ENCODE results near the gene TDRKH.

Gene TDRKH

DNA sequence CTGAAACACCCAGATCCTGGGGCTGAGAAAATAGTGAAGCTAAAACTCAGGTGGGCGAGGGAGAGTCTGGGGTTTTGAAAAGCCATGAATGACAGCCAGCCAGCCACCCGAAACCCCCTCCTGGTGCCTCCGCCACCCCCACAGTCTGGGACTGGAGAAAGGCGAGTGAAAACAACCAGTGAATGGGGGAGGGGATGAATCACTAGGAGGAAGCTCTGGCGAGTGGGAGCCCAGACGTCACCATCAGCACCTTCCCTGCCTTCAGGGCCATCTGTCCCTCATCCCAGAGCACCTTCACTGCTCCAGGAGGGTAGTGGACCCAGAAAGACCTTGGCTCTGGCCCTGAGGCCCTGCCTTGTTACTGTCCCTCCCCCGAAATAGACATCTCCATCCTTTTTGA is 32.1 kb upstream of the TDRKH start:
- no peaks in the 10 kb centered on the region for H3K36me3 ChIP-seq (ENCODE audit: control insufficient read depth in 2 of 2, insufficient read depth in 2 of 2, low read length in 2 of 2)
- no peaks in the 10 kb centered on the region for H3K4me1 ChIP-seq (ENCODE audit: control insufficient read depth, insufficient read depth, low read length)
- H3K9ac ChIP-seq (ENCODE audit: low read length in 2 of 2) = no peak overlapping the region
- H3K4me3 ChIP-seq (ENCODE audit: low read length in 2 of 2) = no peak overlapping the region
- no peaks in the 10 kb centered on the region for H3K9me3 ChIP-seq (ENCODE audit: control insufficient read depth in 2 of 2, low read length in 2 of 2)
- H3K27me3 ChIP-seq (ENCODE audit: control insufficient read depth in 1 of 2, insufficient read depth in 2 of 2, low read length in 2 of 2) = peaks cover 0 to 13% of the 10 kb centered on the region in 2 donors
- no peak overlapping the region for H3K27ac ChIP-seq (ENCODE audit: low read length)

DNA sequence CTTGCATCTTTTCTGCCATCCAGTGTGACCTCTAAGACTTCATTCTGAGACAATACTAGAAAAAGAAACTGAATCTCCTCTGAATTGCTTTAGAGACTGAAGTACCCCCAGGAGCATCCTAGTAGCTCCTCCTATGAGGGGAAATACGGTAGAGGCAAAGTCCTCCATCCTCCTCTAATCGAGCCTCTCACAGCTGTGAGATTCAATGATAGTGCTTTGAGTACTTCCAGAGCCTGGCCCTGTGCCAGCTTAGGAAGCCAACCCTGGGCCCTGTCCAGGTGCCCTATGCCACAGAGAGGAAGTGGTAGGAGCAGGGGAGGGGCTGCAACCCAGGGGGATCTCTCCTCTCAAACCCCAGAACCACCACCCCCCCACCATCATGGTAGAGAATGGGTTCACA is 30.6 kb upstream of the TDRKH start:
- H3K27me3 ChIP-seq (ENCODE audit: control insufficient read depth in 1 of 2, insufficient read depth in 2 of 2, low read length in 2 of 2) = peaks cover 0 to 14% of the 10 kb centered on the region in 2 donors
- H3K4me3 ChIP-seq (ENCODE audit: low read length in 2 of 2) = no peak overlapping the region
- H3K9me3 ChIP-seq (ENCODE audit: control insufficient read depth in 2 of 2, low read length in 2 of 2) = no peaks in the 10 kb centered on the region
- no peaks in the 10 kb centered on the region for H3K36me3 ChIP-seq (ENCODE audit: control insufficient read depth in 2 of 2, insufficient read depth in 2 of 2, low read length in 2 of 2)
- no peaks in the 10 kb centered on the region for H3K4me1 ChIP-seq (ENCODE audit: control insufficient read depth, insufficient read depth, low read length)
- H3K27ac ChIP-seq (ENCODE audit: low read length) = no peak overlapping the region
- no peak overlapping the region for H3K9ac ChIP-seq (ENCODE audit: low read length in 2 of 2)

DNA sequence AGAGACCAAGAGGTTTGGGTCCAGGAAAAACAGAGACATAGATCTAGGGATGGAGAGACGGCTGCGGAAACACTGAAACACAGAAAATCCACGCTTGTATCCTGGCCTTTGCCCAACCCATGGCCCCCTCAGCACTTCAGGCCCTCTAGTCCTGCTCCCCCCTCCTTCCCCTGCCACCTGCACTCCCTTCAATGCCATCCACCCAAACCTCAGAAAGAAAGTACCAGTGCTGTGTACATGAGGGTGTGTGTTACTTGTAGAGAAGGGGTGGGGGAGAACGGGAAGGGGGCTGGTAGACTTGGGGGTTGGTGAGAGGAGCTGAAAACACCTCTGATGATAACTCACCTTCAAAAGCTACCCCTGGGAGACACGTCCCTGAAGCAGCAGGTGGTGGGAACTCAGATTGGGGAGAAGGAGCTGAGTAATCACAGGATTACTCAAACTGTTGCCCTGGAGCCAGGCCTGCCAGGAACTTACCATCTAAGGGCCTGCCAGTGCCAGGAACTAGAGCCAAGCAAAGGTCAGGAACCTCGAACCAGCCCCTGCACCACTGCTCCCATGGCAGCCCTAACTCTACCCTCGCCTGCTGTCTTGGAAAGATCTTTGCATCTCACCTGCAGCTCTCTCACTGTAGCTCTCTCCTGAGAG is 29.8 kb upstream of the TDRKH start:
- H3K9me3 ChIP-seq (ENCODE audit: control insufficient read depth in 2 of 2, low read length in 2 of 2) = no peaks in the 10 kb centered on the region
- no peak overlapping the region for H3K4me3 ChIP-seq (ENCODE audit: low read length in 2 of 2)
- H3K27ac ChIP-seq (ENCODE audit: low read length) = no peak overlapping the region
- H3K9ac ChIP-seq (ENCODE audit: low read length in 2 of 2) = no peak overlapping the region
- H3K27me3 ChIP-seq (ENCODE audit: control insufficient read depth in 1 of 2, insufficient read depth in 2 of 2, low read length in 2 of 2) = peaks cover 0 to 13% of the 10 kb centered on the region in 2 donors
- no peaks in the 10 kb centered on the region for H3K4me1 ChIP-seq (ENCODE audit: control insufficient read depth, insufficient read depth, low read length)
- H3K36me3 ChIP-seq (ENCODE audit: control insufficient read depth in 2 of 2, insufficient read depth in 2 of 2, low read length in 2 of 2) = no peaks in the 10 kb centered on the region

DNA sequence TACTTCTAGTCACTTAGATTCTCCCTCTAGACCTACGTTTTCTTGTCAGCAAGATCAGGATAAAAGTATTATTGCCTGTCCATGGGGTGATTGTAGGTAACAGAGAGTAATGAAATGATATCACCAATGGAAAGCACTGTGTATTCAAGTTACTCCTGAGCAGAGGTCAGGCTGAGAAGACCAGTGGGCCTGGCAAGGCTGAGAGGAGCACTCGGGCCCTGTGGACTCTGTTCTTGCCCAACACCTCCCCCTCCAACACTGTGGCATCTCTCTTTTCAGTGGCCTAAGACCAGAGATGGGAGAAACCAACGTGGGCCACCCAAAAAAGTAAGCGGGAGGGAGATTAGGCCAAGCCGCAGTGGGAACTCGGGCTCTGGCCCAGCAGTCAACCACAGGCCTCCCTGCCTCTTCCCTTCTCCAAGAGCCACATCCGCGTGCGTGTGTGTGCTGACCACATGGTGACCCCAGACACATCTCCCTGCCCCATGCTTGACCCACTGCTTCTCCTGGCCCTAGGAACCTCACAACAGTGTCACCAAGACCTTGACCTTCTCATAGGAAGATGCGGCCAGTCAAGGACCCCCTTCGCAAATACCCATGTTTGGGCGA is 29.0 kb upstream of the TDRKH start:
- H3K4me3 ChIP-seq (ENCODE audit: low read length in 2 of 2) = no peak overlapping the region
- no peaks in the 10 kb centered on the region for H3K36me3 ChIP-seq (ENCODE audit: control insufficient read depth in 2 of 2, insufficient read depth in 2 of 2, low read length in 2 of 2)
- no peak overlapping the region for H3K27ac ChIP-seq (ENCODE audit: low read length)
- no peaks in the 10 kb centered on the region for H3K4me1 ChIP-seq (ENCODE audit: control insufficient read depth, insufficient read depth, low read length)
- no peaks in the 10 kb centered on the region for H3K9me3 ChIP-seq (ENCODE audit: control insufficient read depth in 2 of 2, low read length in 2 of 2)
- H3K9ac ChIP-seq (ENCODE audit: low read length in 2 of 2) = no peak overlapping the region
- H3K27me3 ChIP-seq (ENCODE audit: control insufficient read depth in 1 of 2, insufficient read depth in 2 of 2, low read length in 2 of 2) = peaks cover 0 to 13% of the 10 kb centered on the region in 2 donors

DNA sequence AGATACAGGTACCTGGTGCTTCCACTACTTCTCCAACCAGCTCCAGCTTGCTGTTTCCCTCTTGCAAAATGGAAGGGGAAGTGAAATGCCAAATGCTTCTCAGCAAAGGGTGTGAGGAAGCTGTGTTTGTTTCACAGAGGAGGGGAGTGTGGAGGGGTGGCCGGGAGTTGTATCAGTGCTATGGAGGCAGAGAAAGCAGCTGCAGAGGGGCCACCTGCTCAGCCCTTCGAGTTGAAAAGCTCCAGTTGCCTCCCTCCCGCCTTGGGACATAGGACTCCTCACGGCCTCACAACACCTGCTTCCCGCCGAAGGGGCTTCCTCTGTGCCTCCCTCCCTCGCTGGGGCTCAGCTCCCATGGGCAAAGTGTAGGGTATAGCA is 27.0 kb upstream of the TDRKH start:
- peaks cover 0 to 12% of the 10 kb centered on the region in 2 donors for H3K27me3 ChIP-seq (ENCODE audit: control insufficient read depth in 1 of 2, insufficient read depth in 2 of 2, low read length in 2 of 2)
- no peaks in the 10 kb centered on the region for H3K4me1 ChIP-seq (ENCODE audit: control insufficient read depth, insufficient read depth, low read length)
- H3K36me3 ChIP-seq (ENCODE audit: control insufficient read depth in 2 of 2, insufficient read depth in 2 of 2, low read length in 2 of 2) = no peaks in the 10 kb centered on the region
- H3K9ac ChIP-seq (ENCODE audit: low read length in 2 of 2) = no peak overlapping the region
- no peak overlapping the region for H3K4me3 ChIP-seq (ENCODE audit: low read length in 2 of 2)
- no peak overlapping the region for H3K27ac ChIP-seq (ENCODE audit: low read length)
- H3K9me3 ChIP-seq (ENCODE audit: control insufficient read depth in 2 of 2, low read length in 2 of 2) = no peaks in the 10 kb centered on the region

DNA sequence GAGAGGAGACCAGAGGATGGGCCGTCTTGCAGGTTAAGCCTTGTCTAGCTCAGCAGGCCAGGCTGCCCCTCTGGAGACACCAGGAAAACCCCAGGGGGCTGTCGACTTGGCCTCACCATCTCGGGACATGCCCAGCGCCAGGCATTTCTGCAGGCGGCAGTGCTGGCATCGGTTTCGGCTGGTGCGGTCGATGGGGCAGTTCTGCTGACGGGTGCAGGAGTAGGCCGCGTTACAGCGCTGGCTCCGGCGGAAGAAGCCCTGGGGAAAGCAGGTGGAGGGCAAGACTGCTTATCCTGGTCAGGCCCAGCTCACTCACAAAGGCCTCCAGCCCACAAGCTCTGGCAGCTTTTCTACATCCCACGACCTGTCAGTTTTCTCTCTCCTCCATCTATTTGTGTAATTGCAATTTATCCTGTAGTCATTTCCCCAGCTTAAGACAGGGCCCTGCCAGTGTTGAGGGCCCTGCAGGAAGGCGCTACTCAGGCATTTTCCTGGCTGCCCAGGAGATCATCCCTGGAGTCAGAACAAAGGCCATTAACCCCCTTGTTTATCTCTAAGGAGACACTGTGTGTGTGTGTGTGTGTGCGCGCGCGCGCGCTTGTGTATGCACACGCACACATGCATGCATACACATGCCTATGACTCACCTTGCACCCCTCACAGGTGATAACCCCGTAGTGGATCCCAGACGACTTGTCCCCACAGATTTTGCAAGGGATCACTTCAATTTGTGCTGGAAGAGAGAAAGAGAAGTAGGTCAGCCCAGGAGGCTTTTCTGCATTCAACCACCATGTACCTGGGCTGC is 26.4 kb upstream of the TDRKH start:
- no peak overlapping the region for H3K4me3 ChIP-seq (ENCODE audit: low read length in 2 of 2)
- no peak overlapping the region for H3K27ac ChIP-seq (ENCODE audit: low read length)
- no peaks in the 10 kb centered on the region for H3K9me3 ChIP-seq (ENCODE audit: control insufficient read depth in 2 of 2, low read length in 2 of 2)
- peaks cover 0 to 12% of the 10 kb centered on the region in 2 donors for H3K27me3 ChIP-seq (ENCODE audit: control insufficient read depth in 1 of 2, insufficient read depth in 2 of 2, low read length in 2 of 2)
- no peak overlapping the region for H3K9ac ChIP-seq (ENCODE audit: low read length in 2 of 2)
- H3K4me1 ChIP-seq (ENCODE audit: control insufficient read depth, insufficient read depth, low read length) = no peaks in the 10 kb centered on the region
- no peaks in the 10 kb centered on the region for H3K36me3 ChIP-seq (ENCODE audit: control insufficient read depth in 2 of 2, insufficient read depth in 2 of 2, low read length in 2 of 2)

DNA sequence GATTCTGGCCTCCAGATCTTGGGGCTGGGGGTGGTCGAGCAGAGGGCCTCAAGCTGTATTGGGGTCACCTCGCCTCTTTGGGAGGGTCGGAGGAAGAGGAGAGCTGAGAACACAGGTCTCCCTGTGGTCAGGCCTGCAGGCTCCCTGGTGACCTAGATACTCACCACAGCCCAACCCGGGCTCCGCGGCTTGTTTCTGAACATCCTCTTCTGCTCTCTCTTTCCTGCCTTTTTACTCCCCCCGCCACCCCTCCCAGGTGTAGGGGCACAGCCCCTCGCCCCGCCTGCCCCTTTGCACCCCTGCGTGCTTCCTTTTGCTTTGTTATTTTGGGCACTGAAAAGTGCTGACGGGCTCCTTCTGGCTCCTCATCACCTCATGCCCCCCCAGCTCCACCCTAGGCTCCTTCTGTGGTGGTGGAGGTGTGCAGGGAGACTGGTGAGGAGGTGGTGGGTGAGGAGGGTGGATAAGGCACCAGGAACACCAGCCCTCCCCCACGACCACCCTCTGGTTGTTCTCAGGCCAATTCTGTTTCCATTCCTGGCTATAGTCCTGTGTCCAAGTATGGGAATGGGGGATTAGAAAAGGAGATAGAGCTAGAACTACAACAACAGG is 25.5 kb upstream of the TDRKH start:
- Histone ChIP-seq H3K27ac (ENCODE audit: low read length) (no peak overlapping the region), H3K36me3 (ENCODE audit: control insufficient read depth in 2 of 2, insufficient read depth in 2 of 2, low read length in 2 of 2) (no peaks in the 10 kb centered on the region), H3K4me3 (ENCODE audit: low read length in 2 of 2) (no peak overlapping the region), H3K9ac (ENCODE audit: low read length in 2 of 2) (no peak overlapping the region), H3K27me3 (ENCODE audit: control insufficient read depth in 1 of 2, insufficient read depth in 2 of 2, low read length in 2 of 2) (peaks cover 0 to 12% of the 10 kb centered on the region in 2 donors), H3K4me1 (ENCODE audit: control insufficient read depth, insufficient read depth, low read length) (no peaks in the 10 kb centered on the region), H3K9me3 (ENCODE audit: control insufficient read depth in 2 of 2, low read length in 2 of 2) (no peaks in the 10 kb centered on the region)

DNA sequence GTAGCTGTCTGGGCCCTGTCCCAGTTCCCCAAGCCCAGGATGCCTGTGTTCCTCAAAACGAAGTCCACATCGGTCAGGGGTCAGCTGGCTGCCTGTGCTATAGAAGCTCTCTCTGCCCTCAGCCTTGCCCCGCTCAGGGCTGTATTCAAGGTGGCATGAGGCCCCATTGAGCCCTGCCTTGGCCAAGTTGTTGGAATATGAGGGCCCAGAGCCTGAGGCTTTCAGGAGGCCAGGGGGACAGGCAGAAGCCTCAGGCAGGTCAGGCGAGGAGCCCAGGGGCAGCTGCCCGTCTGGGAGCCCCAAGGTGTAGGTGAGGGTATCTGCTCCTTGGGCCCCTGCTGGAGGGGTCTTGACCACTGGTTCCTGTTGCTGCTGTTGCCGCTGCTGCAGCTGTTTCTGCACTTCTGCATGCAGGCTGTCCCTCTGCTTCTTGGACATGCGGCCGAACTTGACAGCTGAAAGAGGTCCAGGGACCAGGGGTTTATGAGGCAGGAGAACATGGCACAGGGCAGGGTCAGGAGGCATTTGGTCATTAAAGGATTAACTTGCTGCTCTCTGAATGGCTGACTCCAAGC is 24.8 kb upstream of the TDRKH start:
- H3K27ac ChIP-seq (ENCODE audit: low read length) = no peak overlapping the region
- no peaks in the 10 kb centered on the region for H3K9me3 ChIP-seq (ENCODE audit: control insufficient read depth in 2 of 2, low read length in 2 of 2)
- no peak overlapping the region for H3K4me3 ChIP-seq (ENCODE audit: low read length in 2 of 2)
- no peak overlapping the region for H3K9ac ChIP-seq (ENCODE audit: low read length in 2 of 2)
- H3K36me3 ChIP-seq (ENCODE audit: control insufficient read depth in 2 of 2, insufficient read depth in 2 of 2, low read length in 2 of 2) = no peaks in the 10 kb centered on the region
- peaks cover 0 to 12% of the 10 kb centered on the region in 2 donors for H3K27me3 ChIP-seq (ENCODE audit: control insufficient read depth in 1 of 2, insufficient read depth in 2 of 2, low read length in 2 of 2)
- H3K4me1 ChIP-seq (ENCODE audit: control insufficient read depth, insufficient read depth, low read length) = no peaks in the 10 kb centered on the region

DNA sequence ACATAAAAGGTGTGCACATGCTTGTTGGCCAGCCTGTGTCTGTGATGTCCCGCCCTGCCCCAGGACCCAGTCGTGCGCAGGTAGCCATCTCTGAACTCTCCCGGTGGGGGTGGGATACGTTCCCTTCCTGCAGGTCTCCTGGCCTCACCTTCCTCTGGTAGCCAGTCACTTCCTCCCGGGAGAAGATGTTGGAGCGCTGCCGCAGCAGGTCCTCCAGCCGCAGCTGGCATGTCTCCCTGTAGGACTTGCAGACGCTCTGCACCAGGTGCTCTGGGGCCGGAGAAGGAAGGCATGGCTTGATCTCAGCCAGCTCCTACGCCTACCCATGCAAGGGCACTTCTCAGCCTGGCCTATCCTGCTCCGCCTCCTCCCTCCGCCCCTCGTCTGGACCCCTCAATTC is 24.1 kb upstream of the TDRKH start:
- no peak overlapping the region for H3K27ac ChIP-seq (ENCODE audit: low read length)
- no peak overlapping the region for H3K9ac ChIP-seq (ENCODE audit: low read length in 2 of 2)
- H3K36me3 ChIP-seq (ENCODE audit: control insufficient read depth in 2 of 2, insufficient read depth in 2 of 2, low read length in 2 of 2) = no peaks in the 10 kb centered on the region
- H3K27me3 ChIP-seq (ENCODE audit: control insufficient read depth in 1 of 2, insufficient read depth in 2 of 2, low read length in 2 of 2) = peaks cover 0 to 7% of the 10 kb centered on the region in 2 donors
- H3K9me3 ChIP-seq (ENCODE audit: control insufficient read depth in 2 of 2, low read length in 2 of 2) = no peaks in the 10 kb centered on the region
- H3K4me3 ChIP-seq (ENCODE audit: low read length in 2 of 2) = no peak overlapping the region
- H3K4me1 ChIP-seq (ENCODE audit: control insufficient read depth, insufficient read depth, low read length) = no peaks in the 10 kb centered on the region

DNA sequence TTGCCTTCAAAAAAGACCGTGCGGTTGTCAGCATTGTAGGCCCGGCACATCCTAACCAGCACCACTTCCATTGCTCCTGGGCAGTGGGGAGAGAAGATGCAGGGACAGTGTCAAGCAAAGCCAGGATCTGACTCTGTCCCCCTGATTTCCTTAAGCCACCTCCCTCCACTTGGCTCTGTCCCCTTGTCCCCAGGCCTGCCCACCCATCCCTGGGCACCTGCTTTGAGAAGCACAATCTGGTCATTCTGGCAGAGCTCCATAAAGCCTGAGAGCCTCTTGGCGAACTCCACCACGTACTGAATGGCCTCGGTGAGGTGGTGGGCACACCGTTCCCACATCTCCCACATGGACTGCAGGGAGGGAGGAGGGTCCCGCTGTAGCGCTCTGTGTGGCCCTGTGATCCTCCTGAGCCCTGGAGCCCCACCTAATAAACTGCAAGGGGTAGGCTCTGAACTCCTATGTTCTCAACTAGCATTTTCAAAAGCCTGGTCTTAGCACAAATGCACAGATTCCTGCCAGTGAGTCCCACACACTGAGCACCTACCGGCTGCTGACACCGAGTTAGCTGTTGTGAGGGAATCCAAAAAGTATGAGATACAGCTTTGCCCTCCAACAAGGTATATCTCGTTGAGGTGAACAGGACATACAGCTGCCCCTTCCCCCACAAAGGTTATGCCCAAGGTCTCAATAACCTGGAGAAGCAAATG is 23.1 kb upstream of the TDRKH start:
- Histone ChIP-seq H3K27me3 (ENCODE audit: control insufficient read depth in 1 of 2, insufficient read depth in 2 of 2, low read length in 2 of 2) (peaks cover 0 to 6% of the 10 kb centered on the region in 2 donors), H3K4me3 (ENCODE audit: low read length in 2 of 2) (no peak overlapping the region), H3K9ac (ENCODE audit: low read length in 2 of 2) (no peak overlapping the region), H3K4me1 (ENCODE audit: control insufficient read depth, insufficient read depth, low read length) (no peaks in the 10 kb centered on the region), H3K27ac (ENCODE audit: low read length) (no peak overlapping the region), H3K9me3 (ENCODE audit: control insufficient read depth in 2 of 2, low read length in 2 of 2) (no peaks in the 10 kb centered on the region), H3K36me3 (ENCODE audit: control insufficient read depth in 2 of 2, insufficient read depth in 2 of 2, low read length in 2 of 2) (no peaks in the 10 kb centered on the region)
